Colonic mucosa (tissue), 4 donors: ENCODE results near the gene RAB30. TPM values are rescaled to one million over a fixed set of nuclear protein-coding genes. Genes with fewer than 3 reads are reported as not detected.
"Not testable (repeated sequence)": the region's sequence is repeated elsewhere in the genome, so short reads cannot be mapped to it uniquely, and the experiment has no call there.

Source experiments
- DNase-seq: peaks from one replicate; pipeline ENCODE4 v3.0.0-alpha.2; 2020
- H3K27ac ChIP-seq: fragments of 200-600 bp; one replicate; pipeline ENCODE4 v1.8.0; 2021
- H3K27me3 ChIP-seq: fragments of 200-600 bp; one replicate; pipeline ENCODE4 v1.8.0; 2021
- H3K36me3 ChIP-seq: fragments of 200-600 bp; one replicate; pipeline ENCODE4 v1.8.0; 2021
- H3K4me1 ChIP-seq: fragments of 200-600 bp; one replicate; pipeline ENCODE4 v1.8.0; 2021; ENCODE audit warnings: mild to moderate bottlenecking
- H3K4me3 ChIP-seq: fragments of 200-600 bp; one replicate; pipeline ENCODE4 v1.8.0; 2021
- H3K9ac ChIP-seq, 2 donors: one replicate each; pipeline ENCODE4 v1.7.0; 2013; ENCODE audit warnings: control low read depth in 2 of 2, low read depth in 2 of 2, low read length in 2 of 2
- H3K9me3 ChIP-seq: fragments of 200-600 bp; one replicate; pipeline ENCODE4 v1.8.0; 2021
- CTCF ChIP-seq: fragments of 200-600 bp; IDR thresholded peaks from one replicate; pipeline ENCODE4 v1.8.0; 2022; ENCODE audit warnings: antibody characterized with exemption, mild to moderate bottlenecking
- intact Hi-C: fragments of 100-400 bp; cut with DNase I; formaldehyde crosslinking; loops from one replicate; pipeline ENCODE4 v1.14.1; 2022
- total RNA-seq, 2 donors: library from RNA; stranded (reverse); fragmentation: NEBNext Ultra II Directional in 1 of 2; extraction: Animal tissue kit (Norgen Biotek cat#: 25700) in 1 of 2; gene quantifications; one replicate each; pipeline ENCODE4 v1.2.1, GENCODE V29; 2021
- donor health status: healthy.
- donor health status: DM: no; HTN: no; CAD: no.
- donor health status: DM: no; HTN: no; CAD: no.

Gene RAB30
- total RNA-seq, 2 donors from 2014 or later, result 6.3 to 16.9 TPM

- no peak overlapping the region for H3K27ac ChIP-seq
- no peak for DNase-seq
- H3K4me3 ChIP-seq, result no peak overlapping the region
- H3K4me1 ChIP-seq, result peaks cover 6% of the 10 kb centered on the region
- TF ChIP-seq CTCF, result no peak
- no peaks in the 10 kb centered on the region for H3K27me3 ChIP-seq
- intact Hi-C loops, result no loop called here
- H3K9me3 ChIP-seq, result no peaks in the 10 kb centered on the region
- no peaks in the 10 kb centered on the region for H3K36me3 ChIP-seq
- no peak overlapping the region for H3K9ac ChIP-seq
These were observed 51.7 kb downstream of the RAB30 start for GRCh38 chr11:83019888-83020579.

- no peaks in the 10 kb centered on the region for H3K9me3 ChIP-seq
- H3K36me3 ChIP-seq, result no peaks in the 10 kb centered on the region
- no peak overlapping the region for H3K9ac ChIP-seq
- TF ChIP-seq CTCF, result no peak
- H3K4me1 ChIP-seq, result no peaks in the 10 kb centered on the region
- H3K4me3 ChIP-seq, result no peak overlapping the region
- no peak overlapping the region for H3K27ac ChIP-seq
- H3K27me3 ChIP-seq, result no peaks in the 10 kb centered on the region
- DNase-seq, result no peak
- intact Hi-C loops, result no loop called here
These were observed 56.7 kb downstream of the RAB30 start for GRCh38 chr11:83014951-83015350.

GRCh38 chr11:83012168-83013067 is 59.3 kb downstream of the RAB30 start:
- intact Hi-C loops, result no loop called here
- no peak for TF ChIP-seq CTCF
- DNase-seq, result no peak
- Histone ChIP-seq H3K36me3 (no peaks in the 10 kb centered on the region), H3K9ac (no peak overlapping the region), H3K4me1 (no peaks in the 10 kb centered on the region), H3K4me3 (no peak overlapping the region), H3K27ac (no peak overlapping the region), H3K9me3 (no peaks in the 10 kb centered on the region), H3K27me3 (no peaks in the 10 kb centered on the region)

GRCh38 chr11:83011333-83012167 is 60.1 kb downstream of the RAB30 start:
- Histone ChIP-seq H3K9ac (no peak overlapping the region), H3K4me3 (no peak overlapping the region), H3K4me1 (no peaks in the 10 kb centered on the region), H3K27me3 (no peaks in the 10 kb centered on the region), H3K36me3 (no peaks in the 10 kb centered on the region), H3K27ac (no peak overlapping the region), H3K9me3 (no peaks in the 10 kb centered on the region)
- no peak for TF ChIP-seq CTCF
- intact Hi-C loops, result no loop called here
- no peak for DNase-seq

GRCh38 chr11:83009999-83010398 is 61.7 kb downstream of the RAB30 start:
- H3K27ac ChIP-seq, result no peak overlapping the region
- no peak overlapping the region for H3K4me3 ChIP-seq
- intact Hi-C loops, result no loop called here
- DNase-seq, result no peak
- H3K4me1 ChIP-seq, result no peaks in the 10 kb centered on the region
- H3K9ac ChIP-seq, result no peak overlapping the region
- H3K36me3 ChIP-seq, result no peaks in the 10 kb centered on the region
- TF ChIP-seq CTCF, result no peak
- no peaks in the 10 kb centered on the region for H3K27me3 ChIP-seq
- no peaks in the 10 kb centered on the region for H3K9me3 ChIP-seq

- H3K36me3 ChIP-seq, H3K4me3 ChIP-seq, H3K27me3 ChIP-seq: not testable (repeated sequence)
These were observed 62.6 kb downstream of the RAB30 start for GRCh38 chr11:83009136-83009535.

More at GRCh38 chr11:83009136-83009535, 62.6 kb downstream of the RAB30 start:
- DNase-seq, intact Hi-C loops, H3K9ac ChIP-seq, H3K9me3 ChIP-seq, H3K4me1 ChIP-seq, H3K27ac ChIP-seq: not testable (repeated sequence)
